K562 (cell line): ENCODE data around the gene EIF4EBP2. TPM values are rescaled to one million over a fixed set of nuclear protein-coding genes. Genes with fewer than 3 reads are reported as not detected.

Source experiments
- C11orf30 ChIP-seq: fragments of 450-650 bp; IDR thresholded peaks from 2 replicates; pipeline ENCODE4 v1.6.1; 2016; ENCODE audit warnings: low read depth, mild to moderate bottlenecking
- CBX3 ChIP-seq, 2 experiments: IDR thresholded peaks; 1 replicate in 1 of 2; 2 replicates in 1 of 2; pipeline ENCODE4 v1.6.1; 2012; ENCODE audit warnings: inconsistent platforms in 2 of 2, low read length in 2 of 2, borderline replicate concordance in 1 of 2, control low read depth in 1 of 2
- GABPA ChIP-seq: fragments of 200-800 bp; sonication (Bioruptor generic); conservative IDR thresholded peaks from 2 replicates; pipeline ENCODE4 v1.6.1; 2016; ENCODE audit warnings: low read depth, missing genetic modification characterization, missing compliant biosample characterization
- HIVEP1 ChIP-seq: fragments of 250-450 bp; sonication (Bioruptor Pico); IDR thresholded peaks from 2 replicates; pipeline ENCODE4 v1.4.0; 2020; ENCODE audit warnings: mild to moderate bottlenecking
- HMG20A ChIP-seq: fragments of 450-650 bp; formaldehyde crosslinking; conservative IDR thresholded peaks from 2 replicates; pipeline ENCODE4 v1.4.0; 2020; ENCODE audit warnings: mild to moderate bottlenecking, mixed read lengths
- MAX ChIP-seq: sonication (generic); formaldehyde crosslinking; IDR thresholded peaks from 2 replicates; pipeline ENCODE4 v1.9.0; 2022; ENCODE audit warnings: mild to moderate bottlenecking, missing genetic modification reagents
- MBD2 ChIP-seq: sonication (generic); IDR thresholded peaks from 2 replicates; pipeline ENCODE4 v1.6.1; 2016; ENCODE audit warnings: low read depth, borderline replicate concordance
- MED1 ChIP-seq: sonication (generic); formaldehyde crosslinking; IDR thresholded peaks from 2 replicates; pipeline ENCODE4 v1.8.1; 2023; ENCODE audit warnings: missing genetic modification reagents, borderline replicate concordance
- PRMT5 ChIP-seq: sonication (generic); formaldehyde crosslinking; IDR thresholded peaks from 2 replicates; pipeline ENCODE4 v1.5.0; 2020; ENCODE audit warnings: missing genetic modification reagents
- SAFB2 ChIP-seq: fragments of 200-400 bp; formaldehyde crosslinking; IDR thresholded peaks from 2 replicates; pipeline ENCODE4 v1.6.1; 2018; ENCODE audit warnings: borderline replicate concordance, low read length, low read depth, moderate library complexity; ENCODE audit not compliant: severe bottlenecking
- SIN3A ChIP-seq, 2 experiments: fragments of 150-350 bp in 1 of 2; IDR thresholded peaks; 2 replicates each; pipeline ENCODE4 v1.6.1; 2011 to 2016; ENCODE audit warnings: borderline replicate concordance in 2 of 2, low read depth in 2 of 2, low read length in 2 of 2, mild to moderate bottlenecking in 2 of 2, moderate library complexity in 2 of 2; ENCODE audit not compliant: control insufficient read depth in 1 of 2
- SIRT6 ChIP-seq: IDR thresholded peaks from one replicate; pipeline ENCODE4 v1.6.1; 2012; ENCODE audit warnings: low read depth, mild to moderate bottlenecking, control low read depth, inconsistent platforms, low read length, moderate library complexity
- STAT6 ChIP-seq: sonication (generic); formaldehyde crosslinking; IDR thresholded peaks from 2 replicates; pipeline ENCODE4 v1.8.1; 2023; ENCODE audit warnings: mild to moderate bottlenecking, missing genetic modification reagents
- TCFL5 ChIP-seq: fragments of 250-450 bp; sonication (Bioruptor Pico); conservative IDR thresholded peaks from 2 replicates; pipeline ENCODE4 v1.6.1; 2021; ENCODE audit warnings: mild to moderate bottlenecking, moderate library complexity, matching md5 sums
- YY1 ChIP-seq, 3 experiments: IDR thresholded peaks; 2 replicates each; pipeline ENCODE4 v1.6.1; 2011; ENCODE audit warnings: low read length in 2 of 3, mild to moderate bottlenecking in 2 of 3, moderate library complexity in 2 of 3, borderline replicate concordance in 1 of 3, control low read depth in 1 of 3, low read depth in 1 of 3; ENCODE audit not compliant: insufficient read depth in 3 of 3, insufficient replicate concordance in 2 of 3, control insufficient read depth in 1 of 3, insufficient read length in 1 of 3; ENCODE audit errors: extremely low read depth in 1 of 3
- ZNF592 ChIP-seq: fragments of 450-650 bp; IDR thresholded peaks from 2 replicates; pipeline ENCODE4 v1.6.1; 2017; ENCODE audit warnings: antibody characterized with exemption, mild to moderate bottlenecking
- polyA plus RNA-seq, 8 experiments: library from polyadenylated mRNA; depleted of rRNA in 4 of 8; stranded (reverse) in 5 of 8; unstranded in 3 of 8; fragments of >200 nt; fragmentation: Nextera tagmentation in 2 of 8; fragmentation: Illumina TruSeq in 1 of 8; extraction: Ambion mirVana in 2 of 8; extraction: Trizol in 1 of 8; gene quantifications; 2 replicates each; pipeline versions ENCODE4 v1.2.1 to v1.2.3, GENCODE V29; 2011 to 2014; ENCODE audit warnings: inconsistent platforms in 1 of 8, missing spikeins in 1 of 8
- total RNA-seq, 7 experiments: library from RNA; depleted of rRNA in 6 of 7; stranded (reverse); fragments of >200 nt in 6 of 7; fragmentation: Illumina TruSeq in 2 of 7; extraction: Trizol in 2 of 7; gene quantifications; 2 replicates each; pipeline versions ENCODE4 v1.2.1 to v1.2.3, GENCODE V29; 2011 to 2021; ENCODE audit warnings: low replicate concordance in 1 of 7

Gene EIF4EBP2
- total and polyA plus RNA-seq, 9 of the 15 experiments (the other 6 are each of a cell fraction or from before 2014, with no cell fraction given) = 16.1 to 67.5 (median 38.3) TPM

- TF ChIP-seq YY1 (IDR thresholded peaks at IDR 0.05; ENCODE audit: borderline replicate concordance in 1 of 3, control insufficient read depth in 1 of 3, extremely low read depth in 1 of 3, insufficient read depth in 3 of 3, insufficient read length in 1 of 3, insufficient replicate concordance in 2 of 3, low read depth in 1 of 3, low read length in 2 of 3) = no peak
- no peak for TF ChIP-seq HIVEP1 (CRISPR knock-in tag)
- no peak for TF ChIP-seq GABPA (tag)
- 0 out of 3 replicates have a peak, but pooled peaks of 1 of the 2 experiments have one; percentile 45 for TF ChIP-seq CBX3 (IDR thresholded peaks at IDR 0.05; ENCODE audit: borderline replicate concordance in 1 of 2, low read length in 2 of 2)
- no peak for TF ChIP-seq C11orf30
- TF ChIP-seq HMG20A = no peak
- no peak for TF ChIP-seq SIRT6
- no peak for TF ChIP-seq TCFL5
- no peak for TF ChIP-seq MAX (CRISPR knock-in tag)
- TF ChIP-seq STAT6 (CRISPR knock-in tag) = no peak
- no peak for TF ChIP-seq SAFB2
- TF ChIP-seq MBD2 = no peak
- no peak for TF ChIP-seq MED1 (CRISPR knock-in tag)
- no peak for TF ChIP-seq SIN3A (IDR thresholded peaks at IDR 0.05; ENCODE audit: borderline replicate concordance in 2 of 2, control insufficient read depth in 1 of 2, low read depth in 2 of 2, low read length in 2 of 2)
- TF ChIP-seq ZNF592 = peak; percentile 66; the same call in 1 of the 2 replicates
- TF ChIP-seq PRMT5 (CRISPR knock-in tag) = no peak
Measured at GRCh38 chr10:70403483-70404035, 386 bp upstream of the EIF4EBP2 start (continued).
